Tibial nerve (tissue), 4 donors: ENCODE data around the gene TMEM233. TPM values are rescaled to one million over a fixed set of nuclear protein-coding genes. Genes with fewer than 3 reads are reported as not detected.

ENCODE experiments used
- DNase-seq, 2 donors: peaks; one replicate each; pipeline ENCODE4 v3.0.0-alpha.2; 2019; ENCODE audit warnings: low spot score in 2 of 2
- H3K27ac ChIP-seq, 4 donors: fragments of 200-600 bp; sonication (generic) in 3 of 4; one replicate each; pipeline ENCODE4 v1.5.1; 2017 to 2019; ENCODE audit warnings: mild to moderate bottlenecking in 1 of 4
- H3K27me3 ChIP-seq, 2 donors: fragments of 200-600 bp; sonication (generic) in 1 of 2; one replicate each; pipeline versions ENCODE4 v1.5.1 to v1.6.0; 2017 to 2019
- H3K36me3 ChIP-seq, 3 donors: fragments of 200-600 bp; sonication (generic); one replicate each; pipeline ENCODE4 v1.5.1; 2018 to 2019
- H3K4me1 ChIP-seq, 4 donors: fragments of 200-600 bp; sonication (generic) in 3 of 4; one replicate each; pipeline ENCODE4 v1.5.1; 2017 to 2019
- H3K4me3 ChIP-seq, 4 donors: fragments of 200-600 bp; sonication (generic) in 3 of 4; one replicate each; pipeline ENCODE4 v1.5.1; 2017 to 2019; ENCODE audit warnings: mild to moderate bottlenecking in 1 of 4, moderate library complexity in 1 of 4
- H3K9me3 ChIP-seq, 4 donors: fragments of 200-600 bp; sonication (generic) in 3 of 4; one replicate each; pipeline ENCODE4 v1.5.1; 2017 to 2019
- CTCF ChIP-seq, 5 experiments: fragments of 200-600 bp in 3 of 5; fragments of 450-650 bp in 2 of 5; sonication (generic) in 3 of 5; IDR thresholded peaks; one replicate each; pipeline ENCODE4 v1.5.1; 2016 to 2019; ENCODE audit warnings: antibody characterized with exemption in 5 of 5, mild to moderate bottlenecking in 3 of 5, moderate library complexity in 2 of 5
- EP300 ChIP-seq, 2 donors: sonication (generic); formaldehyde crosslinking; IDR thresholded peaks; one replicate each; pipeline ENCODE4 v1.6.1; 2017; ENCODE audit warnings: antibody characterized with exemption in 2 of 2, mild to moderate bottlenecking in 1 of 2
- POLR2A ChIP-seq, 2 donors: fragments of 450-650 bp; IDR thresholded peaks; one replicate each; pipeline ENCODE4 v1.6.1; 2017; ENCODE audit warnings: antibody characterized with exemption in 2 of 2, mild to moderate bottlenecking in 2 of 2, moderate library complexity in 2 of 2
- WGBS, 2 donors: methylation state at CpG; one replicate each; pipeline ENCODE4 v1.1.5; 2018; 5-methylcytosine and 5-hydroxymethylcytosine counted together
- total RNA-seq, 4 donors: library from RNA; depleted of rRNA; stranded (reverse); fragments of >200 nt; gene quantifications; one replicate each; pipeline ENCODE4 v1.1.0, GENCODE V29; 2016

Gene TMEM233
- total RNA-seq, 4 donors from 2014 or later, result 0.21 to 0.59 (median 0.22) TPM; not detected in 1

GRCh38 chr12:119672194-119672593, 78.6 kb downstream of the TMEM233 start:
- TF ChIP-seq CTCF (IDR thresholded peaks at IDR 0.05) (no peak), POLR2A (IDR thresholded peaks at IDR 0.05) (no peak), EP300 (IDR thresholded peaks at IDR 0.05) (no peak)
- DNase-seq, result no peak
- Histone ChIP-seq H3K9me3 (no peaks in the 10 kb centered on the region), H3K4me3 (no peak overlapping the region), H3K27ac (peak overlapping the region in 3 of 4 donors; percentile 14 to 79 (median 62)), H3K4me1 (peaks cover 0 to 34% (median 18%) of the 10 kb centered on the region in 4 donors), H3K36me3 (peaks cover 2 to 66% (median 27%) of the 10 kb centered on the region in 3 donors), H3K27me3 (no peaks in the 10 kb centered on the region)
- 89% methylated on average over 8 of the region's 8 CpGs for WGBS, 2 donors

- no peak for DNase-seq
Observed at GRCh38 chr12:119673634-119674033, 80.1 kb downstream of the TMEM233 start.

GRCh38 chr12:119674560-119674959, 81.0 kb downstream of the TMEM233 start:
- peak overlapping the region in 2 of 4 donors; percentile 23 to 60 for H3K27ac ChIP-seq
- no peak for TF ChIP-seq EP300 (IDR thresholded peaks at IDR 0.05)
- TF ChIP-seq POLR2A (IDR thresholded peaks at IDR 0.05), result no peak
- no peak for TF ChIP-seq CTCF (IDR thresholded peaks at IDR 0.05)
- no peaks in the 10 kb centered on the region for H3K27me3 ChIP-seq
- DNase-seq, result no peak
- H3K36me3 ChIP-seq, result peaks cover 10 to 89% (median 39%) of the 10 kb centered on the region in 3 donors
- peaks cover 0 to 20% (median 11%) of the 10 kb centered on the region in 4 donors for H3K4me1 ChIP-seq
- H3K4me3 ChIP-seq, result no peak overlapping the region
- H3K9me3 ChIP-seq, result no peaks in the 10 kb centered on the region
- WGBS, 2 donors, result 94% methylated on average over 4 of the region's 4 CpGs

More at GRCh38 chr12:119673634-119674033, 80.1 kb downstream of the TMEM233 start:
- peaks cover 0 to 29% (median 17%) of the 10 kb centered on the region in 4 donors for H3K4me1 ChIP-seq
- WGBS, 2 donors, result 66 to 73% methylated on average over 7 of the region's 7 CpGs
- peaks cover 10 to 80% (median 38%) of the 10 kb centered on the region in 3 donors for H3K36me3 ChIP-seq
- H3K27ac ChIP-seq, result peak overlapping the region; percentile 42 to 79 (median 66)
- no peaks in the 10 kb centered on the region for H3K27me3 ChIP-seq
- H3K4me3 ChIP-seq, result no peak overlapping the region
- no peak for TF ChIP-seq POLR2A (IDR thresholded peaks at IDR 0.05)
- TF ChIP-seq EP300 (IDR thresholded peaks at IDR 0.05), result peak in 1 of 2 donors; percentile 77
- TF ChIP-seq CTCF (IDR thresholded peaks at IDR 0.05), result no peak
- no peaks in the 10 kb centered on the region for H3K9me3 ChIP-seq

- H3K27ac ChIP-seq, result peak overlapping the region in 2 of 4 donors; percentile 17 to 28
- DNase-seq, result no peak
- H3K4me1 ChIP-seq, result peaks cover 0 to 15% (median 3%) of the 10 kb centered on the region in 4 donors
- TF ChIP-seq EP300 (IDR thresholded peaks at IDR 0.05) (no peak), POLR2A (IDR thresholded peaks at IDR 0.05) (no peak), CTCF (IDR thresholded peaks at IDR 0.05) (no peak)
- H3K4me3 ChIP-seq, result no peak overlapping the region
- H3K36me3 ChIP-seq, result peaks cover 10 to 100% (median 51%) of the 10 kb centered on the region in 3 donors
- WGBS, 2 donors, result 79 to 80% methylated on average over 9 of the region's 9 CpGs
- no peaks in the 10 kb centered on the region for H3K27me3 ChIP-seq
- H3K9me3 ChIP-seq, result no peaks in the 10 kb centered on the region
Observed at GRCh38 chr12:119676022-119676421, 82.4 kb downstream of the TMEM233 start.

- WGBS, 2 donors, result 93% methylated on average over 13 of the region's 13 CpGs
- no peak for DNase-seq
- Histone ChIP-seq H3K27me3 (no peaks in the 10 kb centered on the region), H3K9me3 (no peaks in the 10 kb centered on the region), H3K27ac (peak overlapping the region in 1 of 4 donors; percentile 17), H3K4me1 (peaks cover 0 to 15% (median 4%) of the 10 kb centered on the region in 4 donors), H3K4me3 (no peak overlapping the region), H3K36me3 (peaks cover 10 to 100% (median 55%) of the 10 kb centered on the region in 3 donors)
- TF ChIP-seq POLR2A (IDR thresholded peaks at IDR 0.05) (no peak), CTCF (IDR thresholded peaks at IDR 0.05) (no peak), EP300 (IDR thresholded peaks at IDR 0.05) (no peak)
Observed at GRCh38 chr12:119676573-119676972, 83.0 kb downstream of the TMEM233 start.
